HTERT RPE-1 (cell line): ENCODE measurements around the gene DOK3.

Source experiments
- in situ Hi-C: fragments of 300-500 bp; cut with MboI; formaldehyde crosslinking; loops from 4 replicates; pipeline ENCODE4 v1.14.3; 2020; ENCODE audit warnings: low sequenced_read_pairs

Gene DOK3

DNA sequence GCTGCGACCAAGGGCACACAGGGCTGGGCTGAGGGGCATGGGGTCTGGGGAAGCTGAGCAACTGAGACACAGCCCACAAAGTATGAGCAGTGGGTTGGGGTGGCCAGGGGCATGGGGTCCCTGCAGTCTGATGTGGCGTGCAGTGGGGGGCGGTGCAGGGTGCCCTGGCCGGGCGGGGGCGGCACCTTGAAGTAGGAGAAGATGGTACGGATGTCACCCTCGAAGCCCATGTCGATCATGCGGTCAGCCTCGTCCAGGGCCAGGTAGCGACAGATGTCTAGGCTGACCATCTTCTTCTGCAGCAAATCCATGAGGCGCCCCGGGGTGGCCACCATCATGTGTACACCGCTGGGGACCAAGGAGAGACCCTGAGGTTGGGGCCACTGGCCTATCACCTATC lies 3.9 kb upstream of the DOK3 start:
- in situ Hi-C loops = no loop called here

DNA sequence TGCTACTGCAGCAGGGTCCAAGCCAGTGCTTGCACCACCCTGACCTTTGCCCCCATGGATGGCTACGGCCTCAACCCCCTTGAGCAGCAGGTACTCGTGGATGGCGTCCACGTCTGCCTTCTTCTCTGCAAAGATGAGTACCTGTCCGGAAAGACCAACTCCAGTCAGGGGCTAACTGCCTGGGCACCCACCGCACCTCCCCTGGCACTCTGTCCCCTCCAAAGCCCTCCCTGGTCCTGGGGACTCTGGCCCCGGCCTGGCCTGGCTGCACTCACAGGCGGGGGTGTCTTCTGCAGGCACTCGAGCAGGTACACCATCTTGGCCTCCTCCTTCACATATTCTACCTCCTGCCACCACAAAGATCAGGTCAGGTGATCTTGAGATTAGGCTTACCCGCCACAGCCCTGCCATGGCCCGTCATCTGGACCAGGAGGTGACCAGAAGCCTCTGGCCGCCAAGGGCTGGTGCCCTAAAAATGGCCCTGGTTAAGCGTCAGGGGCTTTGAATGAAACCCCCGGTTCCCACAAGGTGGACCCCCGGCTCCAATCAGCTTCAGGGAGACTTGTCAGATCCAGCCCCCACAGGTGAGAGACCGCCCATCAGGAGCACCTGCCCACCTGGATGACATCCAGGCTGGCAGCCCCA lies 3.2 kb upstream of the DOK3 start:
- in situ Hi-C loops = no loop called here

DNA sequence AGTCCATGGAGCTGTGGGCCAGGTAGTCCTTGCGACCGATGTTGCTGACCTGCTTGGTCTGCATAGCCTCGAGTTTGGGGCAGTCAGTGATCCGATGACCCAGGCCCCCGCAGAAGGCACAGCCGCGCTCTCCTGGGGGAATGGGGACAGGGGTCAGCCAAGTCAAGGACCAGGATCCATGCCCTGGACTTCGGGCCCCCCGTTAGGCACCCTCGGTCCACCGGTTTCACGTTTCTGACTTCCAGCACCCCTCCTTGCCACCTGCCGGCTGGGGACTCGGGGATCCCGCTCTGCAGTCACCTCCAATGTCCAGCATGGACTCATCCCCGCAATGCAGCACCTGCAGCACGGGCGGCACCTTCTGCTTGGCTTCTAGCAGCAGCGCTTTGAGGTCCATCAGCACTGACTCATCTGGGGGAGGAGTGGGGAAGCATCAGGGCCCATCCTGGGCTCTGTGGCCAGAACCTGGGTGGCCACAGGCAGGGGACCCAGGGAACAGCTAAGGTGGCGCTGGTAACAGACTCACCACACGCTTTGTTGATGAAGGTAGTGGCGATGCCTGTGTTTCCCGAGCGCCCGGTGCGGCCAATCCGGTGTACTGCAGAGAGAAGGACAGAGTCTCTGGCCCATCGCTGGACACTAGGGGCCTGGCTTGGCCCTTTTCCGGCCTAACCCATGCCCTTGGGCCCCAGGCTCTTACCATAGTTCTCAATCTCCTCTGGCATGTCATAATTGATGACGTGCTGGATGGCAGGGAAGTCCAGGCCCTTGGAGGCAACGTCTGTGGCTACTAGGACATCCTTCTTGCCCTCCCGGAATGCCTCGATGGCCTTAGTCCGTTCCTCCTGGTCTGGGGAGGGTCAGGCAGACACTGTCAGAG lies 2.4 kb upstream of the DOK3 start:
- in situ Hi-C loops = no loop called here

DNA sequence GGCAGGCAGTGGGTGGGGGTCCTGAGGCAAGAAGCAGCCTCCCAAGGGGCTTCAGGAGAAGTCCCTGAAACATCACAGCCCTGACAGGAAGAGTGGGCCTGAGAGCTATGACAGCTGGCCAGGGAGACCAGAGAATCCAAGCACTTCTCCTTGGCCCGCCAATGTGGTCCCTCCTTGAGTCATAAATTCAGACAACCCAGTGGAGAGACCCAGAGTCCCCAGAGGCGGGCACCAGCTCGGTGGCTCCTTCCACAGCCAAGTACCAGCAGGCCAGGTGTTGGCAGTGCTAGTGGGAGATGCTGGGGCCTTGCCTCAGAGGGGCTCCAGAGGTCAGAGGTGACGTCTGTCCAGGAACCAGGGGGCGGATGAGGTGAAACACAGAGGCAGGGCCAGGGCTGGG lies 1.6 kb upstream of the DOK3 start:
- in situ Hi-C loops = no loop called here

DNA sequence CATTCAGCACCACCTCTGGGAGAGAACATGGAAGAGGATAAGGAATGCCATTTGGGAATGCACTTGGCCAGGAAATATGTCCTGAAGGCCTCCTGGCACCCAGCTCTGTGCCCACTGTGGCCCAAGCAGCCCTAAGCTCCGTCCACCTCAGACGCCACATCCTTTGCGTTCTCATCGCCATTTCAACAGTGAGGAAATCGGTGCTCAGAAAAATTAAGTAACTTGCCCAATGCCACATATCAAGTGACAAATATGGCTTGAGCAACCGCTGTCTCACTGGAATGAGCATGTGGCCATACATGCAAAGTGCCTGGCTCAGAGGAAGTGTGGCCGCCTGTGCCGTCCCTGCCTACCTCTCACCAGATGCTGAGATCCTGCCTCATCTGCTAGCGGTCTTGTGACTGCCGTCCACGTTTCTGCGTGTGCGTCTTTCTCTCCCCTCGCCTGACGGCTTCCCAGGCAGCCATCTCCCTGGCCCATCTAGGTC lies 984 bp upstream of the DOK3 start:
- in situ Hi-C loops = no loop called here

DNA sequence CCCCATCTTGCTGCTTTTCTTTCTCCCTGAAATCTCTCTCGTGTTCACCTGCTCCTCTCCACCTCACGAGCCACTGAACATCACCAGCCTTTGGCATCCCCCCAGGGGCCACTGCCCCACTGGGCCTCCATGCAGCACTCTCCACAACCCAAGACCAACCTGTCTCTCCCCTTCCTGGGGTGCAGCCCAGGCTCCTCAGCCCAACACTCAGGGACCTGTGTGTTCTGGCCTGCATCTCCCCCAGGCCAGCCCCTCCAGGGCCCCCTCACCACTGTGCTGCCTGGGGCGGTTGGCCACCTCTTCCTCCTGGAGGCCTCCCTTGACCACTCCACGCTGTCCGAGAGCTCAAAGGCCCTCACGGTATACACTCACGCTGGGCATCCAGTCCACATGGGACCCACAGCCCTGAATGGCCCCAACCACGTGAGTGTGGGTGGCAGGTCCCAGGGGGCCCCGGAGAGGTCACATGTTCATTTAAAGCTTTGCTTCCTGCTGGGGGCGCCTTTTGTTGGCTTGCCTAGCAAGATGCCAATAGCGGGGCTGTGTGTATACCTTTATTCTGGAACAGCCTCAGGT lies 453 bp upstream of the DOK3 start:
- in situ Hi-C loops = no loop called here

DNA sequence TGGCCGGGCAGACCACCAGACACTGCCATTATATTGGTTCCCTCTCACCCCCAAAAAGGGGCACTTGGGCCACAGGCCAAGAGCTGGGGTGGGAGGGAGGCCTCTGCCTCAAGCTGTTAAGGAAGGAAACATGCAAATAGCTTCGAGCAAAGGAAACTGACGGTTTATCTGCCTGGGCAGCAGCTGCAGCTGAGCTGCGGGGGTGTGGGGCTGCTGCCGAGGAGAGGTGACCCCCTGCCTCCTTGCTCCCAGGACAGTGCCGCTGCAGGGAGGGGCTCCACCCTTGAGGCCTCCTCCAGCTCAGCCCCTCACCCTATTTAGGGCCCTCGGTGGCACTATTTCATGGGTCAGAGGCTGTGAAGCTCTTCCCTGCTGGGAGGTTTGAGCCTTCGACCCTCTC lies 789 bp downstream of the DOK3 start:
- in situ Hi-C loops = no loop called here

DNA sequence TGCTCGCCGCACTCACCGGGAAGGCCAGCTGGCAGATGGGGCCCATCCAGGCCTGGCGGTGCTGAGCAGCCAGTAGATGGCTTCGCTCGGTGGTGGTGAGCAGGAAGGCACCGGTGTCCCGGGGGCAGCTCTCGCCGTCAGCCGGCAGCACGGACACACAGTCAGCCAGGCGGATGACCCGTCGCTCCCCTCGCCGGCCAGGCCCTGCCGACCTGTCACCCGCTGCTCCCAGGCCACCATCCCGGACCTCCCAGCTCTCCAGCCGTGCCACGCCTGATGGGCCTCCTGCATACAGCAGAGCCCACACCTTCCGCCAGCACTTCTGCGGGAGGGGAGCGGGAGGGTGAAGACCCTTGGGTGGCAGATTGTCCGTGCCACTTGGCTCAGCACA lies 1.4 kb downstream of the DOK3 start:
- in situ Hi-C loops = no loop called here

DNA sequence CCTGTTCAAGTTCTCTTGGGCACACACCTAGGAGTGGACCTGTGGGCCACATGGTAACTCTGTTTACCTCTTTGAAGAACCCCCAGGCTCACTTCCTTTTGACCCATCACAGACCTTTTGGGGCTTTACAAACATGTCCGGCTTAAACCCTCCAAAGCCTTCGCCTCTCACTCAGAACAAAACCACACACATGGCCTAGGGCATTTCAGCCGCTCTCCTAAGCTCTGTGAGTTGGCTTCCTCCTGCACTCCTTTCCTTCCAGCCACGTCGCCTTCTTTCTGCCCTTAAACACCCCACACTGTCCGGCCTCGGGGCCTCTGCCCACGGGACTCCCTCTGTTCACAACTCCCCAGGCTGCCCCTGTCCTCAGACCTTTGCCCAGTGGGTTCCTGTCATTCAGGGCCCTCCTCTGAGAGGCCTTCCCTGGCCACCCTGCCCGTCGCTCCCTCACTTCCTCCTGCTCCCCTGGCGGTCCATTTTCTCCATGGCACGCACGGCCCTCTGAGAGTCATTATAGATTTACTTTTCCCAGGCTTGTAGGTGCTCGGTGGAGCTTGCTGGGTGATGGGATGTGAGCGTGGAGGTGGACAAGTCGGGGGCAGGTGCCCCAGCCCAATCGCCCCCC lies 1.9 kb downstream of the DOK3 start:
- in situ Hi-C loops = no loop called here

DNA sequence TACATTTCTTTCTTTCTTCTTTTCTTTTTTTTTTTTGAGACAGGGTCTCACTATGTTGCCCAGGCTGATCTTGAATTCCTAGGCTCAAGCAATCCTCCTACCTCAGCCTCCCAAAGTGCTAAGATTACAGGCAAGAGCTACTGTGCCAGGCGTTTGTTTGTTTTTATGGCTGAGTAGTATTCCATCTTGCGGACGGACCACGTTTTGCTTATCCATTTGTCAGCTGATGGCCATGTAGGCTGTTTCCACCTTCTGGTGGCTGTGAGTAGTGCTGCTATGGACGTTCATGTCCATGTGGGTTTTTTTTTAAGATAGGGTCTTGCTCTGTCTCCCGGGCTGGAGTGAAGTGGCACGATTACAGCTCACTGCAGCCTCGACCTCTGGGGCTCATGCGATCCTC lies 2.5 kb downstream of the DOK3 start:
- in situ Hi-C loops = no loop called here

DNA sequence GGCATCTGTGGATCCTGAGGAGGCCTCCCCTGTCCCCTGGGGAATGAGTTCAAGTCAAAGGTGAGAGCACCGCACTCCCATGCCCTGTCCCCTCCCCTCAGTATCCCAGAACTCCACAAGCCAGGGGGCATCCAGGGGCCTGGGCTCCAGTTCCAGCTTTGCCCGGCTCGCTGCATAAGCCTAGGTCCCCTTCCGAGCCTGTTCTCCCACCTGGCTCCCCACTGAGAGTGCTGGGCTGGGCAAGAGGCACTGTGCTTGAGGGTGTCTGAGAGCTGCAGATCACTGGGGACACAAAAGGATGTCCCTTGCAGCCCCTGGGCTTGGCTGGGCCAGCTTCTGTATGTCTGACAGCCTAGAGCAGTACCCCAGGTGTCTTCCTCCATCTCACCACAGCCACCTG lies 4.6 kb downstream of the DOK3 start:
- in situ Hi-C loops = no loop called here

DNA sequence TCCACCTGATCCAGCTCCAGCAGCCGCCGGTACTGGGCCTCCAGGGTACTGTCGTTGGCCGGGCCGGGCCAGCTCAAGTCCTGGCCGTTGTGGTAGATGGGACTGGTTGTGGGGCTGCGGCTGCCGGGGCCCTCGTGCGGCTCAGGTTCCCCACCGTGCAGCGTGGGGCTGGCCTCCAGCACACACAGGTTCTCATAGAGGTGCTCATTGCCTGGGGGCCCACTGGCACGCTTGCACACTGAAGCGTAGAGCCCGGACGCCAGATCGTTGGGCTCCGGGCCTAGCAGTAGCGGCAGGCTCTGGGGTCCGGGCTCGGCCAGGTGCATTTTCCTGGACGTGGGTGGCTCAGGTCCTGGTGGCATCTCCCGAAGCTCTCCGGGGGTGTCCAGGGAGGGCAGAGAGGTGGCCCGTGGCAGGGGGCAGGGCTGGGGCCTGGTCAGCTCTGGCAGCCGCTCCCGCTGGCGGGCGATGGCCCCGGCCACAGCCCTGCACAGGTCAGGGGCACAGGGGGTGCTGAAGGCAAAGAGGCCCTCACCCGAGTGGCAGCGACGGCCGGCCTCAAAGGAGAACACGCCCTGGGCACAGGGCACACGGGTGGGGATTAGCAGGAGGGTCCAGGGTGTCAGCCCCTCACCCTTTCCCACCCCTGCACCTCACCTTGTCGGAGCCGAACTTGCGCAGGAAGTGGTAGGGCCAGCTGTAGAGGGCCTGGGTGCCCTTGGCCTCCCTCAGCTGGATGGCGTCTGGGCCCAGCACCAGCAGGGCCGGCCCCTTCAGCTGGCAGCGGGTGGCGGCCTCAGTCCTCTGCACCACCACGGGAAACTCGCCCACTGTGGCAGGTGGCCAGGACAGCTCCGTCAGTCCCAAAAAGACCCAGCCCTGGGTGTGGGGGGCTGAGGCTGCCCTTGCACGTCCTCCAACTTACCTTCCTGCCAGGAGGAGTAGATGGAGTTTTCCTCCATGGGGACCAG lies 5.3 kb downstream of the DOK3 start:
- in situ Hi-C loops = no loop called here

DNA sequence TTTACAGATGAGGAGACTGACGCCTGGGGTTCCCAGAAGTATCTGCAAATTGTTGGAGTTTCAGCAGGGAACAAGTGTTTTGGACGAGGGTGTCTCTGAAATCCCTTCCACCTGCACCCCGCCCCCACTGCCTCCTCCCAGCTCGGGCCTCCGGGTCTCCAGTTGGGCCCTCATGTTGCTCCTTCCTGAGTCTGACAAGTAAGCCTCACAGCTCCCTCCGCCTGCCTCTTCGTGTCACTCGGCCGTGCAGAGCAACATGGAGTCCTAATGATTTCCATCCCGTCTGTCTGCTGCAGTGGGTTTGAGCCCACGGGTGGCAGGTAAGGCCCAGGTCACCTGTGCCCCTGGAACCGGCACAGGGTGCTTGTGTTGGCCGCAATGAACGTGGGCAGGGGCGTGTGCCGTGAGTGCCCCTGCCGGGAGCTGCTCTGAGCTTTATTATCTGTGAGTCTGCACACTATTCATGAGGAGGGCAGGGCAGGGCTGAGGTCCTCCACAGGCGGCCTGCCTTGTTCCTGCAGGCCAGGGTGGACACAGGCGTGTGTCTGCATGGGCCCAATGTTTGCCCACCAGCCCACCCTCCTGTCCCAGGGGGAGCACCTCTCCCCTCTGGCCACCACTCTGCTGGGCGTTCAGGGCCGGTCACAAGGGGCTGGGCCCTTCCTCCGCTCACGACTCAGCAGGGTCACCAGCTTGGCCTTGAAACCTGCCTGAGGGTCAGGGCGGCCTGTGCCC lies 6.1 kb downstream of the DOK3 start:
- in situ Hi-C loops = no loop called here

DNA sequence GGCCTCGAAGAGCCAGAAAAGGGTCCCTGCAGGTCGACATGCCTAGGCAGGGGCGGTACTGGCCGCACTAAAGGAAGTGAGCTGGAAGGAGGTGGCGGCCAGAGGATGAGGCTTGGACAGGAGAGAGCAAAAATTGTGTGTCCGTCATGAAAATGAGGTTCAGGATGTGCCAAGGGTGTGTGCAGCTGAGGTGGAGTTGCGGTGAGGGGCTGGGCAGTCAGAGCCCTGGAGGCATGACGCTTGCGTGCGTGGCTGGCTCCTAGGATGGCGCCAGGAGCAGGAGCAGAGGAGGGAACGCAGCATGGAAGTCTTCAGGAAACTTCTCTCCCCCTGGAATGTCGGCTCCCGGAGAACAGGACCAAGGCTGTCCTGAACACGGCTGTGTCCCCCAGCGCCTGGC lies 6.7 kb downstream of the DOK3 start:
- in situ Hi-C loops = no loop called here

DNA sequence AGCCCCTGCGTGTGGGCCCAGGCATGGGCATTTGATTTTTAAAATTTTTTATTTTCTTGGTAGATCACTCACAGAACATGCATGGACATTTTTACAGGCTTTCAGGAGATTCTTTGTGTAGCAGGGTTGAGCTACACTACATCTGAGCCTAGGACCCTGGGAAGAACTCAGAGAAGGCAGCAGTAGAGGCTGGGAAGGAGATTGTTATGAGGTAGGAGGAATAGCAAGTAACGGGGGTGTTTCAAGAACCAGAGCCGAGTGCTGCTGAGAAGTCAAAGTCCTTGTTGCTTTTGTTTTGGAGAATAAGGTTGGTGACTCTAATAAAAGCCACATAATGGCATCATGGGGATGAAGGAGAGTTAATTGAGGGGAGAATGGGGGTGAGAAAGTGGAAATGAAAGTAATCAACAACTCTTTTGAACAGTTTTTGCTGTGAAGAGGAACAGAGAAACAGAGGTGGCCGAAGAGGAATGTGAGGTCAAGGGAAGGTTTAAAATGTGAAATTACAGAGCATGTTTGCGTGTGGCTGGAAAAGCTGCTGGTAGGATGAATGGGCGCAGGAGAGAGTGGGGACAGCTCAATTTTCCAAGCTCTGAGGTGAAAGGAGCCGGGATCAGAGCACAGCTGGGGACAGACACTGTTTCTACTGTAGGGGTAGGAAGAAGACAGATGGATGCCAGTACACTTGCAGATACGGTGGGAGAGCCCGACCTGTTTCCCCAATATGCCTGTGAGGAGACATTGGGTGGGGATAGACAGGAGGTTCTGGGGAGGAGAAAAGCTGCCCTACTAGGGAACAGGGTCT lies 7.5 kb downstream of the DOK3 start:
- in situ Hi-C loops = no loop called here

DNA sequence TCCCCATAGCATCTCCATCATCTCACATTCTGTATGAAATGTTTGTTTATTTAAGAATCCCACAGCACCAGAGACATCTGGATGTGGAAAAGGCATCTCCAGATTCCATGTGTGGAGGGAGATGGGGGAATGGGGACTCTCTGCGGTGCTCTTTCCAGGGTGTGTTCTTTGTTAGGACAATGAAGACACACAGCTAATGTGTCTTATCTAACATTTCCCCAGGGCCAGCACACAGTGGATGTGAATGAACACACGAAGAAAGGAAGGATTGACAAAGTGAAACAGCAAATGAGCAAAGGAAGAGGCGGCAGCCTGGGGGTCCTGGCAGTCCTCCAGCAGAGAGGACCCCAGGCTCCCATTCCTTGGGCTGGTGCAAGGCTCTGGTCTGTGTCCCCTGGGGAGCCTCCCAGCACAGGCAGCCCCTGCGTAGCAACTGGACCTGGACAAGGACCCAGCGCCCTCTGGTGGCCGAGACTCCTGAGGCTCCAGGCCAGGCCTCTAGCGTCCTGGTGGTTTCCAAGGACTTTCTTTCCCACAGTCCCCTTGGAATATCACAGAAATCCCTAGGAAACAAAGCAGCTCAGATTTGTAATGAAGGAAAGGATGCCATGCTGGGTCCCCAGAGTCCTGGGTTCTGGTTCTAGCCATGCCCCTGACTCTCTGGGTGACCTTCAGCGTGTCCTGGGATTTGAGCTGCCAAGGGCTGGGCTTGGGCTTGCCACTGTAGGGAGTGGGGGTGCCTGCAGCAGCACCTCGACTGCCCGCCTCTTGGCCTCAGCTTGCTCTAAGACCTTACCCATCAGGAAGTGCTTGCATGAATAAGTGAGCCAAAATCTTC lies 8.7 kb downstream of the DOK3 start:
- in situ Hi-C loops = no loop called here

DNA sequence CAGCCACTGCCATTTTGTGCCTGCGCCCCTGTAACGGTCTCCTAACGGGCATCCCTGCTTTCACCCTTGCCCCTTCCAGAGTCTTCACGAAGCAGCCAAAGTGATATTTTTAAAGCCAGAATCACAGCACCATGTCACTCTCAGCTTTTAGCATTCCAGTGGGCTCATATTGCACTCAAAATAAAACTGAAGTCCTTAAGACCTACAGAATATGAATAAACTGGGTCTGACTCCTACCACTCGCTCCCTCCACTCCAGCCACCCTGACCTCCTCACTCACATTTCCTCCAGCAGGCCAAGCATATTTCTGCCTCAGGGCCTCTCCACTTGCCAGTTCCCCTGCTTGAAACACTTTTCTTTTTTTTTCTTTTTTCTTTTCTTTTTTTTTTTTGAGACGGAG lies 9.8 kb downstream of the DOK3 start:
- in situ Hi-C loops = no loop called here
